ENCODE measurements around the gene TNS1.

DNA sequence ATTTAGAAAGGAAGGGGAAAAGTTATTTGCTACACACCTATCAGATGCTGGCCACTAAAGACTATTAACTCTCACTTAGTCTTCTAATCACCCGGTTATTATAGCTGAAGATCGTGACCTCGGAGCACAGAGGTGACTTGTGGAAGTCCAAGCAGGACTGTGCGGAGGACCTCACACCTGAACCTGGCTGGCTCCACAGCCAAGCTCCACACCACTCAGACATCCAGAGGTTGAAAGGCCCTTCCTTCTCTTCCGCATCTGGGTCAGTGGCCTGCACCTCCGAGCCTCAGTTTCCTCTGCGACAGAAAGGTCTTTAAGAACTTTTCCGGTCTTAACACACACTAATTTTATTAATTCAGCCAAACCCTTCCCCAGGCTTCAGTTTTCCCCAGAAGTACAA, 57.9 kb downstream of the TNS1 start:
- TF ChIP-seq ARNT (IDR thresholded peaks at IDR 0.05) (no peak), TARDBP (IDR thresholded peaks at IDR 0.05) (no peak), ZNF384 (IDR thresholded peaks at IDR 0.05) (no peak), SUZ12 (IDR thresholded peaks at IDR 0.05) (no peak), FOXK2 (IDR thresholded peaks at IDR 0.05) (no peak), FOXM1 (IDR thresholded peaks at IDR 0.05; ENCODE audit: borderline replicate concordance) (no peak), HDGF (IDR thresholded peaks at IDR 0.05; ENCODE audit: borderline replicate concordance) (no peak), BHLHE40 (IDR thresholded peaks at IDR 0.05; ENCODE audit: borderline replicate concordance) (no peak), LEF1 (IDR thresholded peaks at IDR 0.05; ENCODE audit: borderline replicate concordance) (no peak), ELF4 (IDR thresholded peaks at IDR 0.05) (no peak)
- TF ChIP-seq, protein P1, sequence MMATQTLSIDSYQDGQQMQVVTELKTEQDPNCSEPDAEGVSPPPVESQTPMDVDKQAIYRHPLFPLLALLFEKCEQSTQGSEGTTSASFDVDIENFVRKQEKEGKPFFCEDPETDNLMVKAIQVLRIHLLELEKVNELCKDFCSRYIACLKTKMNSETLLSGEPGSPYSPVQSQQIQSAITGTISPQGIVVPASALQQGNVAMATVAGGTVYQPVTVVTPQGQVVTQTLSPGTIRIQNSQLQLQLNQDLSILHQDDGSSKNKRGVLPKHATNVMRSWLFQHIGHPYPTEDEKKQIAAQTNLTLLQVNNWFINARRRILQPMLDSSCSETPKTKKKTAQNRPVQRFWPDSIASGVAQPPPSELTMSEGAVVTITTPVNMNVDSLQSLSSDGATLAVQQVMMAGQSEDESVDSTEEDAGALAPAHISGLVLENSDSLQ (IDR thresholded peaks at IDR 0.05): no peak

All from HEK293T (cell line).